Epithelial cell of proximal tubule (primary cell): Measurements from ENCODE around the gene OXTR. TPM values are rescaled to one million over a fixed set of nuclear protein-coding genes. Genes with fewer than 3 reads are reported as not detected.

ENCODE experiments used
- DNase-seq: peaks from one replicate; pipeline ENCODE4 v3.0.0-alpha.2; 2011; ENCODE audit warnings: low read depth
- H3K4me3 ChIP-seq: 2 replicates; pipeline ENCODE4 v1.5.1; 2011; ENCODE audit warnings: low read depth, mild to moderate bottlenecking, low read length
- CTCF ChIP-seq: conservative IDR thresholded peaks from 2 replicates; pipeline ENCODE4 v1.5.1; 2012; ENCODE audit warnings: low read depth, mild to moderate bottlenecking, low read length
- total RNA-seq: library from RNA; depleted of rRNA; stranded (reverse); fragments of >200 nt; gene quantifications from 2 replicates; pipeline ENCODE4 v1.2.3, GENCODE V29; 2015

OXTR gene
- total RNA-seq, 1 donor from 2014 or later, result 8.4 TPM

- peak overlapping the region; percentile 57 for H3K4me3 ChIP-seq
- no peak for DNase-seq
- no peak for TF ChIP-seq CTCF
Observed at GRCh38 chr3:8768364-8769087, 887 bp downstream of the OXTR start.

DNA sequence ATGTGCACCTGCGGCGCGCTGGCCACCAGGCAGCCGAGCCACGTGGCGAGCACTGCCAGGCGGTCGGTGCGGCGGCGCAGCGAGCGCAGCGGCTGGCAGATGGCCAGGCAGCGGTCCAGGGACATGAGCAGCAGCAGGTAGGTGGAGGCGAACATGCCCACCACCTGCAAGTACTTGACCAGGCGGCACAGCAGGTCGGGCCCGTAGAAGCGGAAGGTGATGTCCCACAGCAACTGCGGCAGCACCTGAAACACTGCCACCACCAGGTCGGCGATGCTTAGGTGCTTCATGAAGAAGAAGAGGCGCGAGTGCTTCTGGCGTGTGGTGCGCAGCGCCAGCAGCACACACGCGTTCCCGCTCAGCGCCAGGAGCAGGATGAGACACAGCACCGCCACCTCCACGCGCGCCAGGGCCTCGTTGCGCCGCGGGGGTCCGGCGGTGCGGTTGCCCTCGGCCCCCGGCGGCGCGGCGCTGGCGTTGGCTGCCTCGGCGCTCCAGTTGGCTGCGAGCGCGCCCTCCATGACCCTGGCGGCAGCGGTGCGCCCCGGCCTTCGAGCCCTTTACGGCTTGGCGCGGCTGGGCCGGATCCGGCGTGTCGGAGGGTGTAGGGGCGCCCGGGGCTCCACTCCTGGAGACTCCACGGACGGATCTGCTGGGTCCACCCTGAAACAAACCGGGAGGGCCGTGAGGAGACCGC lies 1.6 kb downstream of the OXTR start:
- no peak for DNase-seq
- peak; percentile 47 for TF ChIP-seq CTCF
- H3K4me3 ChIP-seq, result peak overlapping the region; percentile 57

GRCh38 chr3:8767256-8767666 lies 2.2 kb downstream of the OXTR start:
- TF ChIP-seq CTCF, result no peak
- no peak for DNase-seq
- peak overlapping the region; percentile 57 for H3K4me3 ChIP-seq

- TF ChIP-seq CTCF, result no peak
- no peak for DNase-seq
- no peak overlapping the region for H3K4me3 ChIP-seq
Observed at GRCh38 chr3:8766148-8766547, 3.3 kb downstream of the OXTR start.

DNA sequence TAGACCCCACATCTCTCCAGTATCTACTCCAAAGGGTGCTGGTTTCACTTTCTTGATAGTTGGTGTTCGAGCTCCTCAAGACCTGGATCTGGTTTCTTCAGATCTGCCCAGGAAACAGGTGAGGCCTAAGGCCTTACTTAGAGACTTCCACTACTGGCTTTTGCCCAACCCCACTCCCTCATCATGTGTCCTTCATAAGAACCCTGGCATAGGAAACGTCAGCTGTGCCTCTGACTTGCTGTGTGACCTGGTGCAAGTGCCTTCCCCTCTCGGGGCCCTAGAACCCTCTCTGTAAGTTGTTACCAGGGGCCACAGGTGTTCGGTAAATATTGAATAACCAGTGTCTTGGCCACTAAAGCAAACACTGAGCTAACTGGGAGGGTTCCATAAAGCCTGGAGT lies 3.9 kb downstream of the OXTR start:
- H3K4me3 ChIP-seq, result no peak overlapping the region
- TF ChIP-seq CTCF, result no peak
- no peak for DNase-seq

DNA sequence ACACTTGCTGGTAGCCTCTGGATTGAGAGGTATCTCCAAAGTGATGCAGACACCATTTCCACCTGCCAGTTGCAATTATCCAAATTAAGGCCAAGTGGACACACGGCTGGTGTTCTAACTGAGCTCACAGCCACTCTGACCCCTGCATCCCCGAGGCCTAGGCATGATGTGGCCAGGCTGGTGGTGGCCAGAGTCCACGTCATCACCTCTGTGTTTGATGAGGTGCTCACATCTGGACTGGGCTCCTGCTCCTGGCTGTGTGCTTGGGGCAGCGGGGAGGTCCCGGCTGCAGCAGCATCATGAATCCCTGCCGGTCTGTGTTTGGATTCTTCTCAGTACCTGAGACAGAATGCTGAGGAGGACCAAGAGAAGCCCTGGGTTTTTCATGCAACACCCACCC lies 4.9 kb downstream of the OXTR start:
- no peak for DNase-seq
- TF ChIP-seq CTCF, result no peak
- no peak overlapping the region for H3K4me3 ChIP-seq
